ENCODE data around the gene FBN1. TPM values are rescaled to one million over a fixed set of nuclear protein-coding genes. Genes with fewer than 3 reads are reported as not detected.

The FBN1 gene
- total RNA-seq, 4 donors from 2014 or later = 17.6 to 106 (median 31.2) TPM

- no peaks in the 10 kb centered on the region for H3K27me3 ChIP-seq
- H3K4me3 ChIP-seq = no peak overlapping the region
- H3K4me1 ChIP-seq = no peaks in the 10 kb centered on the region
- no peak overlapping the region for H3K27ac ChIP-seq
- no peak for DNase-seq
- TF ChIP-seq CTCF (IDR thresholded peaks at IDR 0.05) = no peak
- H3K36me3 ChIP-seq = no peaks in the 10 kb centered on the region
- intact Hi-C loops (cut with DNase I; ENCODE audit: low total_unique reads) (no loop called here), in situ Hi-C loops (cut with MboI; ENCODE audit: low pct_ligation_motif_present in 1 of 4, low pct_unique_long_range_greater_than_20kb in 1 of 4, low sequenced_read_pairs in 3 of 4) (no loop called here)
- H3K9me3 ChIP-seq = no peaks in the 10 kb centered on the region
- WGBS, 2 donors (ENCODE audit: low coverage in 1 of 2) = 84 to 91% methylated on average over 1 of the region's 1 CpG
Measured at GRCh38 chr15:48407646-48408045, 237.9 kb downstream of the FBN1 start.

GRCh38 chr15:48406911-48407310, 238.6 kb downstream of the FBN1 start:
- H3K27me3 ChIP-seq = no peaks in the 10 kb centered on the region
- H3K27ac ChIP-seq = no peak overlapping the region
- no peak for DNase-seq
- H3K9me3 ChIP-seq = no peaks in the 10 kb centered on the region
- no peak overlapping the region for H3K4me3 ChIP-seq
- TF ChIP-seq EP300 (IDR thresholded peaks at IDR 0.05; ENCODE audit: low read depth) (no peak), POLR2AphosphoS5 (IDR thresholded peaks at IDR 0.05) (no peak), POLR2A (IDR thresholded peaks at IDR 0.05) (no peak), CTCF (IDR thresholded peaks at IDR 0.05) (no peak)
- H3K36me3 ChIP-seq = no peaks in the 10 kb centered on the region
- intact Hi-C loops (cut with DNase I; ENCODE audit: low total_unique reads) = no loop called here
- WGBS, 2 donors (ENCODE audit: low coverage in 1 of 2) = 88% methylated on average over 1 of the region's 1 CpG; no CpG with 5 or more reads in 1 of the 2 donors
- no peaks in the 10 kb centered on the region for H3K4me1 ChIP-seq
- in situ Hi-C loops (cut with MboI; ENCODE audit: low pct_ligation_motif_present in 1 of 4, low pct_unique_long_range_greater_than_20kb in 1 of 4, low sequenced_read_pairs in 3 of 4) = no loop called here

- Histone ChIP-seq H3K4me3 (no peak overlapping the region), H3K27me3 (no peaks in the 10 kb centered on the region), H3K9me3 (no peaks in the 10 kb centered on the region), H3K27ac (no peak overlapping the region), H3K4me1 (no peaks in the 10 kb centered on the region), H3K36me3 (no peaks in the 10 kb centered on the region)
- in situ Hi-C loops (cut with MboI; ENCODE audit: low pct_ligation_motif_present in 1 of 4, low pct_unique_long_range_greater_than_20kb in 1 of 4, low sequenced_read_pairs in 3 of 4) = no loop called here
- 84% methylated on average over 8 of the region's 8 CpGs; no CpG with 5 or more reads in 1 of the 2 donors for WGBS, 2 donors (ENCODE audit: low coverage in 1 of 2)
- DNase-seq = no peak
- intact Hi-C loops (cut with DNase I; ENCODE audit: low total_unique reads) = no loop called here
- no peak for TF ChIP-seq POLR2AphosphoS5 (IDR thresholded peaks at IDR 0.05)
- no peak for TF ChIP-seq CTCF (IDR thresholded peaks at IDR 0.05)
- no peak for TF ChIP-seq EP300 (IDR thresholded peaks at IDR 0.05; ENCODE audit: low read depth)
- TF ChIP-seq POLR2A (IDR thresholded peaks at IDR 0.05) = no peak
Measured at GRCh38 chr15:48406266-48406891, 239.1 kb downstream of the FBN1 start.

- Histone ChIP-seq H3K36me3 (no peaks in the 10 kb centered on the region), H3K27me3 (no peaks in the 10 kb centered on the region), H3K9me3 (no peaks in the 10 kb centered on the region), H3K27ac (no peak overlapping the region), H3K4me3 (no peak overlapping the region), H3K4me1 (no peaks in the 10 kb centered on the region)
- WGBS, 2 donors (ENCODE audit: low coverage in 1 of 2) = 81 to 84% methylated on average over 3 to 6 of the region's 6 CpGs
- in situ Hi-C loops (cut with MboI; ENCODE audit: low pct_ligation_motif_present in 1 of 4, low pct_unique_long_range_greater_than_20kb in 1 of 4, low sequenced_read_pairs in 3 of 4) = no loop called here
- no peak for DNase-seq
- intact Hi-C loops (cut with DNase I; ENCODE audit: low total_unique reads) = no loop called here
- no peak for TF ChIP-seq EP300 (IDR thresholded peaks at IDR 0.05; ENCODE audit: low read depth)
Measured at GRCh38 chr15:48402427-48403177, 242.9 kb downstream of the FBN1 start.
